BJ (cell line): ENCODE results near the gene GAD1. TPM values are rescaled to one million over a fixed set of nuclear protein-coding genes. Genes with fewer than 3 reads are reported as not detected.

Source experiments
- CTCF ChIA-PET: fragments of 350-600 bp; formaldehyde crosslinking; extraction: SDS; loops from one replicate; lab custom pipeline; 2021; ENCODE audit warnings: antibody characterized with exemption, inconsistent platforms; lab: Yijun Ruan, JAX
- POLR2A ChIA-PET: fragments of 300-600 bp; sonication (Branson Sonifier 250); formaldehyde crosslinking; extraction: SDS; loops from one replicate; lab custom pipeline; 2021; ENCODE audit warnings: antibody characterized with exemption; lab: Charles Lee
- DNase-seq: peaks from one replicate; pipeline ENCODE4 v3.0.0-alpha.2; 2011; ENCODE audit warnings: low read depth
- H3K27me3 ChIP-seq: 2 replicates; pipeline ENCODE4 v1.6.0; 2011; ENCODE audit warnings: low read length; ENCODE audit not compliant: control insufficient read depth, insufficient read depth
- H3K36me3 ChIP-seq: 2 replicates; pipeline ENCODE4 v1.5.1; 2011; ENCODE audit warnings: low read length; ENCODE audit not compliant: control insufficient read depth, insufficient read depth
- H3K4me3 ChIP-seq: 2 replicates; pipeline ENCODE4 v1.5.1; 2011; ENCODE audit warnings: low read depth, mild to moderate bottlenecking, control low read depth, low read length
- polyA plus RNA-seq: library from polyadenylated mRNA; depleted of rRNA; stranded (reverse); fragments of >200 nt; gene quantifications from 2 replicates; pipeline ENCODE4 v1.2.3, GENCODE V29; 2011
- TF ChIP-seq, protein P1 (sequence below): IDR thresholded peaks from 2 replicates; pipeline ENCODE4 v1.5.1; 2011; ENCODE audit warnings: low read depth, mild to moderate bottlenecking, control low read depth, inconsistent platforms, low read length, moderate library complexity; ENCODE audit not compliant: insufficient read depth

Gene GAD1
- polyA plus RNA-seq, 1 experiment, result 0.63 TPM

DNA sequence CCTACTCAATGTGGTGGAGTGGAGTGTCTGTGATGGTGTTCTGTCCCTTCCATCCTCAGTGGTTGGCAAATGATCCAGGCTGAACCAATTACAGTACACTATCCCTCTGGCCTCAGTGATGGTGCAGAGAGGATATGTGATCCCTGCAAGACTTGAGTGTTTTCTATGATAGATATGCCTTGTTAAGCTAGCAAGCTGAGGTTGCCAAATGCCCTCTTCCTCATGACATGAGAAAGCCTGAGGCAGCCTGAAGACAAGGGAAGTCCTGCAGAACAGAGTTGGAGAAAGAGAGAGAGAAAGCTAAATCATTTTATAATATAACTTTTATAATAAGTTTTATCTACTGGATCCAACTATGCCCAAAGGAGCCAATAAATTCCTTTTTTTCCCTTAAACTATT is 70.8 kb downstream of the GAD1 start:
- TF ChIP-seq, protein P1, sequence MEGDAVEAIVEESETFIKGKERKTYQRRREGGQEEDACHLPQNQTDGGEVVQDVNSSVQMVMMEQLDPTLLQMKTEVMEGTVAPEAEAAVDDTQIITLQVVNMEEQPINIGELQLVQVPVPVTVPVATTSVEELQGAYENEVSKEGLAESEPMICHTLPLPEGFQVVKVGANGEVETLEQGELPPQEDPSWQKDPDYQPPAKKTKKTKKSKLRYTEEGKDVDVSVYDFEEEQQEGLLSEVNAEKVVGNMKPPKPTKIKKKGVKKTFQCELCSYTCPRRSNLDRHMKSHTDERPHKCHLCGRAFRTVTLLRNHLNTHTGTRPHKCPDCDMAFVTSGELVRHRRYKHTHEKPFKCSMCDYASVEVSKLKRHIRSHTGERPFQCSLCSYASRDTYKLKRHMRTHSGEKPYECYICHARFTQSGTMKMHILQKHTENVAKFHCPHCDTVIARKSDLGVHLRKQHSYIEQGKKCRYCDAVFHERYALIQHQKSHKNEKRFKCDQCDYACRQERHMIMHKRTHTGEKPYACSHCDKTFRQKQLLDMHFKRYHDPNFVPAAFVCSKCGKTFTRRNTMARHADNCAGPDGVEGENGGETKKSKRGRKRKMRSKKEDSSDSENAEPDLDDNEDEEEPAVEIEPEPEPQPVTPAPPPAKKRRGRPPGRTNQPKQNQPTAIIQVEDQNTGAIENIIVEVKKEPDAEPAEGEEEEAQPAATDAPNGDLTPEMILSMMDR, result no peak
- ChIA-PET POLR2A (interaction anchor here (0.6 kb wide), 1 partner anchor 55 kb away, joined by 3 read pairs; no protein-coding TSS in a partner anchor), CTCF (interaction anchor here (0.6 to 1.9 kb wide), 2 partner anchors 41 to 1197 kb away, joined by 4 to 6 read pairs; partner anchors contain the start of gene GORASP2)
- Histone ChIP-seq H3K36me3 (no peaks in the 10 kb centered on the region), H3K4me3 (no peak overlapping the region), H3K27me3 (no peaks in the 10 kb centered on the region; the same call in none of the 2 replicates)
- no peak for DNase-seq

DNA sequence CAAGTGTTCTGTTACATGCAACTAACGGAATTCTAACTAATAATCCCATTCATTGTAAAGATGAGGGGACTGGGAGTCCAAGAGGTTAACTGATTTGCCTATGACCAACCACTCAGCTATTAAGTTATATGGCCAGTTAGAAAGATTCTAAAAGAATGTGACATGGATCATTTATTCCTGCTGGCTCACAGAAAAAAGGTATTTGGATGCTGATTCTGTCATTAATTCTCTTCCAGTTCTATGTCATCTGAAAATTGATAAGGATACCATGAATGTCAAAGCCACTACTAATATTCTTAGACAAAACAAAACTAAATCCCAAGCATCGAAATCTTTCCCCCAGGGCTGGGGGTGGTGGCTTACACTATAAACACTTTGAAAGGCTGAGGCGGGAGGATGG is 71.2 kb downstream of the GAD1 start:
- TF ChIP-seq, protein P1, result no peak
- no peaks in the 10 kb centered on the region for H3K36me3 ChIP-seq
- ChIA-PET POLR2A (interaction anchor here (0.6 kb wide), 1 partner anchor 54 kb away, joined by 3 read pairs; no protein-coding TSS in a partner anchor), CTCF (interaction anchor here (0.7 to 1.9 kb wide), 2 partner anchors 15 to 41 kb away, joined by 3 to 6 read pairs; partner anchors contain the start of gene GORASP2)
- H3K4me3 ChIP-seq, result no peak overlapping the region
- H3K27me3 ChIP-seq, result no peaks in the 10 kb centered on the region; the same call in none of the 2 replicates
- no peak for DNase-seq

DNA sequence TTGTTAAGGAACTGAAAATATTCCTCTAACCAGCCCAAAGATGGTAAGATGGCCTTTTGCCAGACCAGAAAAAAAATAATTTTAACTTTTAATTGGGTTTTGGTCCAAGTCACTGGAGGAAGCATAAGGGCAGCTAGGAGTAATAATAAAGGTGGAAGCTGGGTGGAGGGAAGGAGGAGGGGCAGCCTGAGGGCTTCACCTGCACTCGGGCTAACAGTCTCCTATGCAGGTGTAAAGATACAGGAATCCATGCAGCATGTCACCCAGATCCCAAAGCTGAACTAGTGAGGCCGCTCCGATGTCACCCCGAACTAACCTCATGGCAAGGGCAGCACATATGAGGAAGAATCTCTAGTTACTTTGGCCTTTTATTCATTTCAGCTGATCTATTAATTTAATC is 75.2 kb downstream of the GAD1 start:
- TF ChIP-seq, protein P1, result no peak
- H3K36me3 ChIP-seq, result no peaks in the 10 kb centered on the region
- DNase-seq, result no peak
- ChIA-PET POLR2A (no interaction called here), CTCF (interaction anchor here (0.8 to 1.2 kb wide), 2 partner anchors 10 to 19 kb away, joined by 3 to 4 read pairs; no protein-coding TSS in a partner anchor)
- no peaks in the 10 kb centered on the region; the same call in none of the 2 replicates for H3K27me3 ChIP-seq
- H3K4me3 ChIP-seq, result no peak overlapping the region

DNA sequence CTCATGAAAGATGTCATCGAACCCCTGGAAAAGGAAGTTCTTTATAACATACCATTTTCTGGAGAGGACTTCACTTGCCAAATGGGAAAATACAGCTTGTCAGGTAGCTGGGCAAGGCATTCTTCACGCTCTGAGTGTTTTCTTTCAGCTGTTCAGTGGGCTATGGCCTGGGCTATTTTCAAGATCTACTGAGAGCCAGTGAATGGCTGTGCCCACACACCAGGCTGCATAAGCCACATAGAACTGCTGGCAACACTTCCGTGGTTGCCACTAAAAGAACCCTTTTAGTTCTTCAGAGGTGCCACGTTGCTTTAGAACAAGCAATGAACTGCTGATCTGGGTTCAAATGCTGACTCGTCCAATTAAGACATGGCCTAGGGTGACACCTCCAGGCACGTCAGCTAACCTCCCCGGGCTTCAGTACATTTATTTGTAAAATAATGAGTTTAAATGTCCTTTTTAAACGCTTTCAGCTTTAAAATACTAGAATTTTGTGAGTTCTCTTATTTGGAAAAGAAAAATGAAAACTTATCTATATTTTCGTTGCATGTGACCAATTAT is 75.8 kb downstream of the GAD1 start:
- DNase-seq, result no peak
- ChIA-PET POLR2A (no interaction called here), CTCF (interaction anchor here (0.8 to 1.2 kb wide), 2 partner anchors 9 to 19 kb away, joined by 3 to 4 read pairs; no protein-coding TSS in a partner anchor)
- TF ChIP-seq, protein P1, result no peak
- Histone ChIP-seq H3K36me3 (no peaks in the 10 kb centered on the region), H3K4me3 (no peak overlapping the region), H3K27me3 (no peaks in the 10 kb centered on the region; the same call in none of the 2 replicates)

DNA sequence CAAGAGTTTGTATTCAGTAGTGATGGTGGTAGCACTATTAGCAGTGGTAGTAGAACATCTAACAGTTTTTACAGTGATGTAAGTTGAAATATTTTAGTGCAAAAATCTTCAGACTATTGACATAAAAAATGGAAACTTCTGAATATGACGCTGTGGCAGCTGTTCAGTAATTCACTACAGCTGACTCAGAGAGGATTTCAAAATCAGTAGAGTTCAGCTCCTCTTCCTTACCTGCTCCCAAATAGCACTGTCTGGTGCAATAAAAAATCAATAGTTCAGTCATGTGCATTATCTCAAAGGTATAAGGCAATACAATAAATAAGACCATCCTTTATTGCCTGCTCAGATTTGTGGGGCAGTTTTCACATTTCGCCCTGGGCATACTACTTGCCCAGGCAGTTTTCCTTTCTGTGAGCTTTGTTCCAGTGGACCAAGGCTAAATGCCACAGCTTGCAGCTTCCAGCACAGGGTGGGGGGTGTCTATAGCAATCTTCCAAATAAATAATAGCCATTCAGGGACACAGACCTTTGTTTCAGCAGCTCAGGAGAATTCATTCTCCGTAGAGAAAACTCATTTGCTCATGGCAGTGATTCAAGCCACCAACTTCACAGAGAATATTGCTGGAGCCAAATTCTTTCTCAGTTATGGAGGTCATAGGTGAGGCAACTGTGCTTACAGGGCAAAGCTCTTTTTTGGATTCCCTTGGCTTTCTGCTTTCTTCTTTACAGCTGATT is 78.5 kb downstream of the GAD1 start:
- TF ChIP-seq, protein P1, result no peak
- POLR2A ChIA-PET, result no interaction called here
- CTCF ChIA-PET, result interaction anchor here (1.1 to 2.5 kb wide), 5 partner anchors 10 to 80 kb away, joined by 3 to 13 read pairs (median 5); partner anchors contain the start of gene GORASP2
- no peak for DNase-seq
- H3K36me3 ChIP-seq, result no peaks in the 10 kb centered on the region
- H3K27me3 ChIP-seq, result no peaks in the 10 kb centered on the region; the same call in 1 of the 2 replicates
- H3K4me3 ChIP-seq, result no peak overlapping the region
